PFSK-1 (cell line): ENCODE results near the gene SNRNP200.
A peak's percentile ranks its signal among the peaks of the same experiment; 100 is the strongest.

Experiments
- FOXP2 ChIP-seq: optimal IDR thresholded peaks from 2 replicates; pipeline ENCODE3; 2011; ENCODE audit warnings: borderline replicate concordance, control low read depth, inconsistent platforms; ENCODE audit not compliant: insufficient read depth; ENCODE audit errors: extremely low read length, extremely low read depth
- POLR2AphosphoS5 ChIP-seq: IDR thresholded peaks from 2 replicates; pipeline ENCODE4 v1.6.1; 2012; ENCODE audit warnings: low read depth, mild to moderate bottlenecking, control low read depth, low read length, moderate library complexity
- REST ChIP-seq, 2 experiments: IDR thresholded peaks; 2 replicates each; pipeline versions ENCODE4 v1.6.1 to v1.8.0; 2011 to 2012; ENCODE audit warnings: low read depth in 2 of 2, low read length in 2 of 2, control low read depth in 1 of 2, inconsistent platforms in 1 of 2, mild to moderate bottlenecking in 1 of 2, moderate library complexity in 1 of 2; ENCODE audit not compliant: insufficient read depth in 1 of 2
- SIN3A ChIP-seq: IDR thresholded peaks from 2 replicates; pipeline ENCODE4 v1.6.1; 2012; ENCODE audit warnings: mild to moderate bottlenecking, low read length, moderate library complexity, borderline replicate concordance; ENCODE audit not compliant: insufficient read depth
- TAF1 ChIP-seq: IDR thresholded peaks from 2 replicates; pipeline ENCODE4 v1.6.1; 2012; ENCODE audit warnings: low read length, control low read depth, borderline replicate concordance; ENCODE audit not compliant: insufficient read depth

Gene SNRNP200

GRCh38 chr2:96264086-96264485 lies 41.3 kb downstream of the SNRNP200 start:
- TF ChIP-seq SIN3A (no peak), TAF1 (no peak), REST (IDR thresholded peaks at IDR 0.05; ENCODE audit: insufficient read depth in 1 of 2, low read depth in 2 of 2, low read length in 2 of 2) (no peak), FOXP2 (no peak), POLR2AphosphoS5 (no peak)

- TF ChIP-seq TAF1 (no peak), POLR2AphosphoS5 (no peak), FOXP2 (no peak), SIN3A (no peak), REST (IDR thresholded peaks at IDR 0.05; ENCODE audit: insufficient read depth in 1 of 2, low read depth in 2 of 2, low read length in 2 of 2) (no peak)
Measured at GRCh38 chr2:96262306-96262705, 43.0 kb downstream of the SNRNP200 start.

GRCh38 chr2:96261328-96262003 lies 43.9 kb downstream of the SNRNP200 start:
- TF ChIP-seq REST (IDR thresholded peaks at IDR 0.05; ENCODE audit: insufficient read depth in 1 of 2, low read depth in 2 of 2, low read length in 2 of 2) = no peak
- TF ChIP-seq POLR2AphosphoS5 = no peak
- TF ChIP-seq SIN3A = no peak
- no peak for TF ChIP-seq FOXP2
- TF ChIP-seq TAF1 = no peak

GRCh38 chr2:96260387-96261260 lies 44.7 kb downstream of the SNRNP200 start:
- TF ChIP-seq TAF1 (peak; percentile 55; the same call in 1 of the 2 replicates), REST (IDR thresholded peaks at IDR 0.05; ENCODE audit: insufficient read depth in 1 of 2, low read depth in 2 of 2, low read length in 2 of 2) (no peak), SIN3A (peak; percentile 63; the same call in 1 of the 2 replicates)
